Neutrophil (primary cell): ENCODE results near the gene UBE3A.

Experiments
- H3K27ac ChIP-seq: fragments of 200-600 bp; sonication (generic); 2 replicates; pipeline ENCODE4 v1.5.1; 2016; ENCODE audit warnings: mild to moderate bottlenecking, moderate library complexity
- H3K27me3 ChIP-seq: fragments of 200-600 bp; sonication (generic); 2 replicates; pipeline ENCODE4 v1.6.0; 2016; ENCODE audit warnings: mild to moderate bottlenecking
- H3K36me3 ChIP-seq: fragments of 200-600 bp; sonication (generic); 2 replicates; pipeline ENCODE4 v1.5.1; 2017
- H3K4me1 ChIP-seq, 2 experiments: fragments of 200-600 bp in 1 of 2; sonication (generic) in 1 of 2; 1 replicate in 1 of 2; 2 replicates in 1 of 2; pipeline versions ENCODE4 v1.5.1 to v1.6.1; 2013 to 2016; ENCODE audit warnings: low read depth in 1 of 2, low read length in 1 of 2, mild to moderate bottlenecking in 1 of 2, moderate library complexity in 1 of 2; ENCODE audit not compliant: control insufficient read depth in 1 of 2, insufficient read depth in 1 of 2
- H3K4me3 ChIP-seq, 2 experiments: fragments of 200-600 bp in 1 of 2; sonication (generic) in 1 of 2; 1 replicate in 1 of 2; 2 replicates in 1 of 2; pipeline ENCODE4 v1.5.1; 2013 to 2016; ENCODE audit warnings: low read depth in 1 of 2, low read length in 1 of 2, mild to moderate bottlenecking in 1 of 2, moderate library complexity in 1 of 2
- H3K9me3 ChIP-seq: fragments of 200-600 bp; sonication (generic); 2 replicates; pipeline ENCODE4 v1.5.1; 2016
- TF ChIP-seq, protein P1 (sequence below): fragments of 200-600 bp; sonication (generic); IDR thresholded peaks from 2 replicates; pipeline ENCODE4 v1.5.1; 2016; ENCODE audit warnings: antibody characterized with exemption

UBE3A gene

DNA sequence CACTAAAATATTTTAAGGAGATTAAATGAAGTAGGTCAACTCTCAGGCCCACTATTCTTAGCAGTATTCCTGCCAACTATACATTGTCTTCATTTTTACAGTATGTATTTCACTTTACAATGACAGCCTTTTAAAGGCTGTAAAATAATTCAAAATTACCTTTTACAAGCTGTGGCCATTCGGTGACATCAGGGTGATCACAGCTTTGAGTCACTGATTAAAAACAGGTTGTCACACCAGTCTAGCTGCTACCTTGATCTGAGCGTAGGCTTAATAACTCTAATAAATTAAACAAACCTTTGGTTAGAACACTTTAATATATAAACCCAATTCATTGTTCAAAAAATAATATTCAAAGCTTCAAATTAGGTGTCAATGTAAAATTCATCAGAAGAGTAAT is 29.9 kb downstream of the UBE3A start:
- Histone ChIP-seq H3K4me3 (no peak overlapping the region), H3K9me3 (no peaks in the 10 kb centered on the region), H3K36me3 (peaks cover 6% of the 10 kb centered on the region), H3K27me3 (no peaks in the 10 kb centered on the region), H3K4me1 (peaks cover 11 to 17% of the 10 kb centered on the region in 2 experiments), H3K27ac (no peak overlapping the region)
- TF ChIP-seq, protein P1, sequence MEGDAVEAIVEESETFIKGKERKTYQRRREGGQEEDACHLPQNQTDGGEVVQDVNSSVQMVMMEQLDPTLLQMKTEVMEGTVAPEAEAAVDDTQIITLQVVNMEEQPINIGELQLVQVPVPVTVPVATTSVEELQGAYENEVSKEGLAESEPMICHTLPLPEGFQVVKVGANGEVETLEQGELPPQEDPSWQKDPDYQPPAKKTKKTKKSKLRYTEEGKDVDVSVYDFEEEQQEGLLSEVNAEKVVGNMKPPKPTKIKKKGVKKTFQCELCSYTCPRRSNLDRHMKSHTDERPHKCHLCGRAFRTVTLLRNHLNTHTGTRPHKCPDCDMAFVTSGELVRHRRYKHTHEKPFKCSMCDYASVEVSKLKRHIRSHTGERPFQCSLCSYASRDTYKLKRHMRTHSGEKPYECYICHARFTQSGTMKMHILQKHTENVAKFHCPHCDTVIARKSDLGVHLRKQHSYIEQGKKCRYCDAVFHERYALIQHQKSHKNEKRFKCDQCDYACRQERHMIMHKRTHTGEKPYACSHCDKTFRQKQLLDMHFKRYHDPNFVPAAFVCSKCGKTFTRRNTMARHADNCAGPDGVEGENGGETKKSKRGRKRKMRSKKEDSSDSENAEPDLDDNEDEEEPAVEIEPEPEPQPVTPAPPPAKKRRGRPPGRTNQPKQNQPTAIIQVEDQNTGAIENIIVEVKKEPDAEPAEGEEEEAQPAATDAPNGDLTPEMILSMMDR = no peak

DNA sequence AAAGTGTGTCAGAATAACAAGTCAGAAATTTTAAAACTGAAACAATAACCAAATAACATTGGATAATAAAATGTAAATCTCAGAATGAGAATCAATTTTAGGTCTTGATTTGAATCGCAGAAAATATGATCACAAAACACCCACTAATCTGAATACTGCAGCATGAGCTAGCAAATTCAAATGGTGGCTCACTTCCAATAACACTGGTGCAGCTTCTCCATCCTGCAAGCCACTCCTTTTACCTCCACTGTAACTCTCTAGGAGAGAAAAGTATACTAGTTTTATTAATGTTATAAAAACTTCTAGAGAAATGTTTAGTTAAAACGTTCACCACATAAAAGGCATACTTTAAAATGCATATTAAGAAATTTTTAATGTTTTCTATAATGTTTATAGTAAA is 30.4 kb downstream of the UBE3A start:
- no peak overlapping the region for H3K27ac ChIP-seq
- H3K4me1 ChIP-seq = peaks cover 11 to 17% of the 10 kb centered on the region in 2 experiments
- TF ChIP-seq, protein P1 = no peak
- peaks cover 6% of the 10 kb centered on the region for H3K36me3 ChIP-seq
- no peak overlapping the region for H3K4me3 ChIP-seq
- no peaks in the 10 kb centered on the region for H3K27me3 ChIP-seq
- H3K9me3 ChIP-seq = no peaks in the 10 kb centered on the region

DNA sequence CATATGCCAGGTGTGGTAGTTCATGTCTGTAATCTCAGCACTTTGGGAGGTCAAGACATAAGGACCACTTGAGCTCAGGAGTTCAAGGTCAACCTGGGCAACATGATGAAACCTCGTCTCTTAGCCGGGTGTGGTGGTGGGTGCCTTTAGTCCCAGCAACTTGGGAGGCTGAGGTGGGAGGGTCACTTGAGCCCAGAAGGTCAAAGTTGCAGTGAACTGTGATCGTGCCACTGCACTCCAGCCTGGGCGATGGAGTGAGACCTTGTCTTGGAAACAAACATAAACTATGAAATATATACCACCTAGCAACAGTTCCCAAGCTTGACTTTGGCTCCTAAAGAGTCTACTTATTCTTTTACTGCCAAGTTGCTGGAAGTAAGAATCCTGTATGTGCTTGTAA is 30.9 kb downstream of the UBE3A start:
- H3K9me3 ChIP-seq = no peaks in the 10 kb centered on the region
- peaks cover 6% of the 10 kb centered on the region for H3K36me3 ChIP-seq
- H3K4me3 ChIP-seq = no peak overlapping the region
- no peak overlapping the region for H3K27ac ChIP-seq
- H3K27me3 ChIP-seq = no peaks in the 10 kb centered on the region
- H3K4me1 ChIP-seq = peaks cover 11 to 17% of the 10 kb centered on the region in 2 experiments
- TF ChIP-seq, protein P1 = no peak

DNA sequence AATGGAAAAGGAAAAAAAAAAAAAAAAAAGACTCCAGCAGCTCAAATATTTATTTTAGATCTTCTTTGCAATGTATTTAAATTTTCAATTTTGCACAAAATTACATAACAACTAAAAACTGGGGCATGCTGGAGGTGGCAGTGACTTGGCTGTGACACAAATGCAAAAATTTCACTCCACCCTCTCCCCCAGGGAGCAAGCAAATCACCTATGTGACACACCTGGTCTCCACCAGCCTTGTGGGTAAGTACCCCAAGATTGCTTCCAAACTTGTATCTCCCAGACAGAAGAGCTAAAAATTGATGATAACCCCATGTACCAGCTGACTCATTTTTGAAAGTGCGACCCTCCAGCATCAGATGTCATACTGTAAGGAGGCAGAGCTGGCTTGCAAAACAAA is 32.0 kb downstream of the UBE3A start:
- Histone ChIP-seq H3K27ac (no peak overlapping the region), H3K4me3 (no peak overlapping the region), H3K4me1 (peaks cover 11 to 17% of the 10 kb centered on the region in 2 experiments), H3K36me3 (peaks cover 13% of the 10 kb centered on the region), H3K9me3 (no peaks in the 10 kb centered on the region), H3K27me3 (no peaks in the 10 kb centered on the region)
- TF ChIP-seq, protein P1 = no peak

DNA sequence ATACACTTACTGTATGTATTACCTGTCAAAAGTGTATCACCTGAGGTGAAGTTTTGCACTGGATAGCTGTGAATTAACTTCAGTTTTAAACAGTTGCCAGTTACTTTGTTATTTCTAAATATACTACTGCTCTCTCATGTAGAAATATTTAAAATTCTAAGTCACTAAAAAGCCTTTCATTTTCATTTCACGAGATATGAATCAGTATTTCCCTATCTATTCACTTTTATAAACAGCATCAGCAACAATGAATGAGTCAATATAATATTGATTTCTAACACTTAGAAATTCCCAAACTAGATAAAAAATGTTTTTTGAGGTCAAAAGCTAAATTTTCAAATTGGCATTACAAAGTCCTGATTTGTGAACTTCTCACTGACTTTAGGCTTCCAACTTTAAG is 32.6 kb downstream of the UBE3A start:
- Histone ChIP-seq H3K9me3 (no peaks in the 10 kb centered on the region), H3K4me1 (peaks cover 11 to 13% of the 10 kb centered on the region in 2 experiments), H3K27ac (no peak overlapping the region), H3K4me3 (no peak overlapping the region), H3K36me3 (peaks cover 13% of the 10 kb centered on the region), H3K27me3 (no peaks in the 10 kb centered on the region)
- TF ChIP-seq, protein P1 = no peak

DNA sequence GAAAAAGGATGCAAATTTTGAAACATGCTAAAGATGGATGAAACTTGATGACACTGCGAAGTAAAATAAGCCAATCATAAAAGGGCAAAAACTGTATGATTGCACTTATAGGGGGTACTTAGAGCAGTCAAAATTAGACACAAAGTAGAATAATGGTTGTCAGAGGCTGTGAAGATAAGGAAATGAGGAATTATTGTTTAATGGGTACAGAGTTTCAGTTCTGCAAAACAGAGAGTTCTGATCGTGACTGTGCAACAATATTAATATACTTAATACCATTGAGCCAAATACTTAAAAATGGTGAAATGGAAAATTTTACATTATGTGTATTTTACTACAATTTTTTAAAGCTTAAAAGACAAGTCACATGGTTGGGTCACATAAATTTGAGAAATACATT is 35.1 kb downstream of the UBE3A start:
- TF ChIP-seq, protein P1 = no peak
- Histone ChIP-seq H3K4me3 (no peak overlapping the region), H3K27ac (no peak overlapping the region), H3K9me3 (no peaks in the 10 kb centered on the region), H3K4me1 (no peaks in the 10 kb centered on the region), H3K27me3 (no peaks in the 10 kb centered on the region), H3K36me3 (peaks cover 13% of the 10 kb centered on the region)
